PC-3 (cell line): ENCODE data around the gene CDC6. TPM values are rescaled to one million over a fixed set of nuclear protein-coding genes. Genes with fewer than 3 reads are reported as not detected.
A peak's percentile ranks its signal among the peaks of the same experiment; 100 is the strongest.

Experiments used
- ATAC-seq: fragments of 200-7000 bp; cut with Tn5 transposase; 2 replicates; pipeline ENCODE4 v1.9.1; 2020; ENCODE audit warnings: mild to moderate bottlenecking, moderate library complexity
- Bru-seq: library from RNA; stranded (reverse); fragments of 400-500 nt; gene quantifications from one replicate; lab custom pipeline; 2021; lab: Mats Ljungman, UMichigan
- BruChase-seq, 2 experiments: library from RNA; stranded (reverse); fragments of 400-500 nt; gene quantifications; one replicate each; lab custom pipeline; 2021; lab: Mats Ljungman, UMichigan
- BruUV-seq: library from RNA; stranded (reverse); fragments of 400-500 nt; replicated peaks from 2 replicates; lab custom pipeline; 2021; lab: Mats Ljungman, UMichigan
- CTCF ChIA-PET: fragments of 300-600 bp; sonication (Branson Sonifier 250); formaldehyde crosslinking; loops from one replicate; lab custom pipeline; 2022; ENCODE audit warnings: antibody characterized with exemption; lab: Charles Lee
- POLR2A ChIA-PET: fragments of 300-600 bp; sonication (Branson Sonifier 250); formaldehyde crosslinking; loops from one replicate; lab custom pipeline; 2022; ENCODE audit warnings: antibody characterized with exemption; ENCODE audit not compliant: unreplicated experiment; lab: Charles Lee
- DNase-seq: peaks from one replicate; pipeline ENCODE4 v3.0.0-alpha.2; 2015
- H2AFZ ChIP-seq: fragments of 300-600 bp; sonication (generic); 2 replicates; pipeline ENCODE4 v1.6.0; 2016; ENCODE audit warnings: antibody characterized with exemption, low read length
- H3F3A ChIP-seq: fragments of 300-600 bp; sonication (generic); one replicate; pipeline ENCODE4 v1.6.0; 2017; ENCODE audit warnings: antibody characterized with exemption, low read length, control low read depth, mild to moderate bottlenecking; ENCODE audit not compliant: unreplicated experiment
- H3K27ac ChIP-seq: fragments of 300-600 bp; sonication (generic); 2 replicates; pipeline ENCODE4 v1.5.1; 2016; ENCODE audit warnings: mild to moderate bottlenecking, low read length
- H3K27me3 ChIP-seq: fragments of 300-600 bp; sonication (generic); 2 replicates; pipeline ENCODE4 v1.6.1; 2016; ENCODE audit warnings: low read length, mixed read lengths
- H3K36me3 ChIP-seq: fragments of 300-600 bp; sonication (generic); 2 replicates; pipeline ENCODE4 v1.6.1; 2016; ENCODE audit warnings: low read depth, mixed run types, low read length, mixed read lengths
- H3K4me1 ChIP-seq: fragments of 300-600 bp; sonication (generic); 2 replicates; pipeline ENCODE4 v1.5.1; 2016; ENCODE audit warnings: low read length; ENCODE audit not compliant: insufficient read depth
- H3K4me2 ChIP-seq: fragments of 300-600 bp; sonication (generic); 2 replicates; pipeline ENCODE4 v1.6.0; 2016; ENCODE audit warnings: low read length
- H3K4me3 ChIP-seq: fragments of 300-600 bp; sonication (generic); 2 replicates; pipeline ENCODE4 v1.5.1; 2016; ENCODE audit warnings: mild to moderate bottlenecking, low read length, mixed read lengths
- H3K79me2 ChIP-seq: fragments of 300-600 bp; sonication (generic); 2 replicates; pipeline ENCODE4 v1.6.1; 2017; ENCODE audit warnings: low read length, mixed read lengths
- H3K9ac ChIP-seq: fragments of 300-600 bp; sonication (generic); 2 replicates; pipeline ENCODE4 v1.6.0; 2016; ENCODE audit warnings: mild to moderate bottlenecking, low read length
- H3K9me2 ChIP-seq: fragments of 300-600 bp; sonication (generic); replicated peaks from 2 replicates; pipeline ENCODE4 v1.6.1; 2016; ENCODE audit warnings: mixed run types, low read length, mixed read lengths
- H3K9me3 ChIP-seq: fragments of 300-600 bp; sonication (generic); 2 replicates; pipeline ENCODE4 v1.6.1; 2016; ENCODE audit warnings: low read length, mixed read lengths
- H4K20me1 ChIP-seq: fragments of 300-600 bp; sonication (generic); 2 replicates; pipeline ENCODE4 v1.6.1; 2016; ENCODE audit warnings: low read length, mixed read lengths
- EZH2 ChIP-seq: fragments of 300-600 bp; sonication (generic); IDR thresholded peaks from one replicate; pipeline ENCODE4 v1.6.1; 2017; ENCODE audit warnings: antibody characterized with exemption, mild to moderate bottlenecking, low read length; ENCODE audit not compliant: unreplicated experiment
- EZH2phosphoT487 ChIP-seq: fragments of 300-600 bp; sonication (generic); IDR thresholded peaks from 2 replicates; pipeline ENCODE4 v1.6.1; 2018; ENCODE audit warnings: mild to moderate bottlenecking, antibody characterized with exemption, low read length, borderline replicate concordance
- intact Hi-C: fragments of 100-400 bp; cut with micrococcal nuclease; formaldehyde crosslinking; loops from 2 replicates; pipeline ENCODE4 v1.9.0; 2023
- long read RNA-seq: library from polyadenylated mRNA; unstranded; transcript quantifications from one replicate; pipeline ENCODE4 v2.0.0, GENCODE V29; 2021; ENCODE audit not compliant: unreplicated experiment
- total RNA-seq: library from RNA; depleted of rRNA; stranded (reverse); fragments of >200 nt; gene quantifications from 2 replicates; pipeline ENCODE4 v1.2.3, GENCODE V29; 2014; rRNA removed
- TF ChIP-seq, protein P1 (sequence below): fragments of 300-600 bp; sonication (generic); conservative IDR thresholded peaks from 2 replicates; pipeline ENCODE4 v1.5.1; 2017; ENCODE audit warnings: antibody characterized with exemption, low read depth, mild to moderate bottlenecking, low read length

The CDC6 gene, protein sequence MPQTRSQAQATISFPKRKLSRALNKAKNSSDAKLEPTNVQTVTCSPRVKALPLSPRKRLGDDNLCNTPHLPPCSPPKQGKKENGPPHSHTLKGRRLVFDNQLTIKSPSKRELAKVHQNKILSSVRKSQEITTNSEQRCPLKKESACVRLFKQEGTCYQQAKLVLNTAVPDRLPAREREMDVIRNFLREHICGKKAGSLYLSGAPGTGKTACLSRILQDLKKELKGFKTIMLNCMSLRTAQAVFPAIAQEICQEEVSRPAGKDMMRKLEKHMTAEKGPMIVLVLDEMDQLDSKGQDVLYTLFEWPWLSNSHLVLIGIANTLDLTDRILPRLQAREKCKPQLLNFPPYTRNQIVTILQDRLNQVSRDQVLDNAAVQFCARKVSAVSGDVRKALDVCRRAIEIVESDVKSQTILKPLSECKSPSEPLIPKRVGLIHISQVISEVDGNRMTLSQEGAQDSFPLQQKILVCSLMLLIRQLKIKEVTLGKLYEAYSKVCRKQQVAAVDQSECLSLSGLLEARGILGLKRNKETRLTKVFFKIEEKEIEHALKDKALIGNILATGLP
- 48.9 and 58.3 TPM in 2 replicates for total RNA-seq
- percentile 87 among the genes with signal in this experiment for Bru-seq, nascent RNA
- BruChase-seq, experiment 1, labeled RNA remaining after a 6-hour chase = percentile 93 among the genes with signal in this experiment
- percentile 69 among the genes with signal in this experiment for BruChase-seq, experiment 2, labeled RNA remaining after a 2-hour chase
- long read RNA-seq, full-length matches to known transcripts = 15 of 24 reads
- long read RNA-seq, partial matches to known transcripts = 4 of 24 reads
- long read RNA-seq, other reads (novel, unspliced or antisense) = 5 of 24 reads

DNA sequence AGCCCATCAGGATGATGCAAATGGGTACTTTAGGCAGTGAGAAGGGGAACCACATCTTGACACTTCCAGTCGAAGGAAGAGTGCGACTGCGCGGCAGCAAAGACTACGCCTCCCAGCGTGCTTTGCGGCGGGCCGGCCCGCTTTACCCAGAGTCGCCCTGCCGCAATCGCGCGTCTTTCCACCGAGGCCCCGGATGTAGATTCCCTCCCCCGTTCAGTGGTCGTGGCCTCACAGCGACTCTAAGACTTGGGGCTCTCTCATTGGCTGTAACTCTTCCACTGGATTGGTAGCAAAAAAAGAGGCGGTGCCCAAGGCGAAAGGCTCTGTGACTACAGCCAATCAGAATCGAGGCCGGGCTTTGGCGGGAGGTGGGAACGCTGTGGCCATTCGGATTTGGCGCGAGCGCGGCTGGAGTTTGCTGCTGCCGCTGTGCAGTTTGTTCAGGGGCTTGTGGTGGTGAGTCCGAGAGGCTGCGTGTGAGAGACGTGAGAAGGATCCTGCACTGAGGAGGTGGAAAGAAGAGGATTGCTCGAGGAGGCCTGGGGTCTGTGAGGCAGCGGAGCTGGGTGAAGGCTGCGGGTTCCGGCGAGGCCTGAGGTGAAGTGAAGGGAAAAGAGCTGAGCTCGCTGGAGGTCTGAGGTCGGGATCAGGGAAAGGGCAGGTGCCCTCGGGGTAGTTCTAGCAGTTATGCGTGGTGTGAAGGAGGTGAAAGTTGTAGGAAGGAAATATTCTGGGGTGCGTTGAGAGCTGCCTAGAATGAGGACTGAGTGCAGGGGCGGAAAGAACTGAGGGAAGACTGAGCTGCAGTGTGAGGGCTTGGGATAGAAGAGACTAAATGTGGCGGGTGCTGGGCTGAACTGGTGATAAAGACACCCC, at the start of gene CDC6:
TSS of gene CDC6 (plus strand) at position 386 of the 876 bp plus-strand sequence. CDS start 1,542 bp downstream, outside the sequence.
- no peak for TF ChIP-seq EZH2
- TF ChIP-seq, protein P1, sequence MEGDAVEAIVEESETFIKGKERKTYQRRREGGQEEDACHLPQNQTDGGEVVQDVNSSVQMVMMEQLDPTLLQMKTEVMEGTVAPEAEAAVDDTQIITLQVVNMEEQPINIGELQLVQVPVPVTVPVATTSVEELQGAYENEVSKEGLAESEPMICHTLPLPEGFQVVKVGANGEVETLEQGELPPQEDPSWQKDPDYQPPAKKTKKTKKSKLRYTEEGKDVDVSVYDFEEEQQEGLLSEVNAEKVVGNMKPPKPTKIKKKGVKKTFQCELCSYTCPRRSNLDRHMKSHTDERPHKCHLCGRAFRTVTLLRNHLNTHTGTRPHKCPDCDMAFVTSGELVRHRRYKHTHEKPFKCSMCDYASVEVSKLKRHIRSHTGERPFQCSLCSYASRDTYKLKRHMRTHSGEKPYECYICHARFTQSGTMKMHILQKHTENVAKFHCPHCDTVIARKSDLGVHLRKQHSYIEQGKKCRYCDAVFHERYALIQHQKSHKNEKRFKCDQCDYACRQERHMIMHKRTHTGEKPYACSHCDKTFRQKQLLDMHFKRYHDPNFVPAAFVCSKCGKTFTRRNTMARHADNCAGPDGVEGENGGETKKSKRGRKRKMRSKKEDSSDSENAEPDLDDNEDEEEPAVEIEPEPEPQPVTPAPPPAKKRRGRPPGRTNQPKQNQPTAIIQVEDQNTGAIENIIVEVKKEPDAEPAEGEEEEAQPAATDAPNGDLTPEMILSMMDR = no peak
- TF ChIP-seq EZH2phosphoT487 = no peak
- Histone ChIP-seq H3K79me2 (peaks cover 35% of the 10 kb centered on the region), H3K9ac (peak within 1 kb of the TSS; percentile 98), H3K36me3 (peaks cover 24% of the 10 kb centered on the region), H3K4me1 (peaks cover 35% of the 10 kb centered on the region), H3K9me2 (no peaks in the 10 kb centered on the region), H3K4me3 (peak within 1 kb of the TSS; percentile 94), H3K9me3 (no peaks in the 10 kb centered on the region), H3F3A (peaks cover 10% of the 10 kb centered on the region), H3K27ac (peak within 1 kb of the TSS; percentile 57), H2AFZ (peak within 1 kb of the TSS; percentile 31), H4K20me1 (peaks cover 14% of the 10 kb centered on the region), H3K27me3 (no peaks in the 10 kb centered on the region), H3K4me2 (peak within 1 kb of the TSS; percentile 86)
- TSS peak; percentile 36 for BruUV-seq
- ATAC-seq = peak; percentile 78
- DNase-seq = peak; percentile 97
- intact Hi-C loops = no loop called here
- POLR2A ChIA-PET = no interaction called here
- CTCF ChIA-PET = no interaction called here

DNA sequence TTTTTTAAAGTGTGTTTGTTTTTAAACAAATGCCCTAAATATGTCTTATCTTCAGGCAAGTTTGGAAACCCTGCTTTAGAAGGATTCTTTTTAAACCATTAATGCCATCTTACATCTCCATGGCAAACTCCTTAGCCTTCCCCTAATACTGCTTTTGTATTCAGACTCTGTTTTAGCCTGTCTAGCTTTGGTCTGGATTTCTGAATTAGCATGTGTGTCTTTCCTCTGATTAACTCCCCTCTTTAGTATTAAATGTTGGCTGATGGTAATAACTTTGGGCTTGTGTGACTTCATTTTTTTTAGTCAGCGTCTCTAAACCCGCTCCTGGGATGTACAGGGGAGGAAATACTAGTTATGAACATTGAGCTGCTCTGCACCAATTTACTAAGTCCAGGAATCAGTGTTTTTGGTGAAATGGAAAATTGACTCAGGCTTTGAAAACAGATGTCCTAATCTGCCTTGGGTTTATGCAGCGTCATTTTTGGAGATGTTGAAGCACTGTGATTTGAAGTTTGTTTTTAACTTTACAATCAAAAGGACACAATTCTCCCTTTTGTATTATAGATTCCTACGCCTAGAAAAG, 46.3 kb upstream of the CDC6 start:
- ChIA-PET CTCF (no interaction called here), POLR2A (no interaction called here)
- peaks cover 45% of the 10 kb centered on the region for H3K79me2 ChIP-seq
- no peaks in the 10 kb centered on the region for H3K36me3 ChIP-seq
- no peak overlapping the region for H3K9ac ChIP-seq
- TF ChIP-seq EZH2 (no peak), EZH2phosphoT487 (no peak)
- TF ChIP-seq, protein P1 = no peak
- no peaks in the 10 kb centered on the region for H3F3A ChIP-seq
- no peak overlapping the region for H3K27ac ChIP-seq
- H3K4me2 ChIP-seq = no peak overlapping the region
- H4K20me1 ChIP-seq = no peaks in the 10 kb centered on the region
- BruUV-seq = no TSS peak
- ATAC-seq = no peak
- H3K9me2 ChIP-seq = no peaks in the 10 kb centered on the region
- no peaks in the 10 kb centered on the region for H3K9me3 ChIP-seq
- DNase-seq = no peak
- H3K4me1 ChIP-seq = no peaks in the 10 kb centered on the region
- intact Hi-C loops = no loop called here
- H3K27me3 ChIP-seq = no peaks in the 10 kb centered on the region
- H2AFZ ChIP-seq = no peak overlapping the region
- H3K4me3 ChIP-seq = no peak overlapping the region
